ENCODE data around the gene NFATC3. TPM values are rescaled to one million over a fixed set of nuclear protein-coding genes. Genes with fewer than 3 reads are reported as not detected.

Gene NFATC3
- total and polyA plus RNA-seq, 2 of the 8 experiments (the other 6 are each of a cell fraction or from before 2014, with no cell fraction given): 17.6 to 34.5 TPM

DNA sequence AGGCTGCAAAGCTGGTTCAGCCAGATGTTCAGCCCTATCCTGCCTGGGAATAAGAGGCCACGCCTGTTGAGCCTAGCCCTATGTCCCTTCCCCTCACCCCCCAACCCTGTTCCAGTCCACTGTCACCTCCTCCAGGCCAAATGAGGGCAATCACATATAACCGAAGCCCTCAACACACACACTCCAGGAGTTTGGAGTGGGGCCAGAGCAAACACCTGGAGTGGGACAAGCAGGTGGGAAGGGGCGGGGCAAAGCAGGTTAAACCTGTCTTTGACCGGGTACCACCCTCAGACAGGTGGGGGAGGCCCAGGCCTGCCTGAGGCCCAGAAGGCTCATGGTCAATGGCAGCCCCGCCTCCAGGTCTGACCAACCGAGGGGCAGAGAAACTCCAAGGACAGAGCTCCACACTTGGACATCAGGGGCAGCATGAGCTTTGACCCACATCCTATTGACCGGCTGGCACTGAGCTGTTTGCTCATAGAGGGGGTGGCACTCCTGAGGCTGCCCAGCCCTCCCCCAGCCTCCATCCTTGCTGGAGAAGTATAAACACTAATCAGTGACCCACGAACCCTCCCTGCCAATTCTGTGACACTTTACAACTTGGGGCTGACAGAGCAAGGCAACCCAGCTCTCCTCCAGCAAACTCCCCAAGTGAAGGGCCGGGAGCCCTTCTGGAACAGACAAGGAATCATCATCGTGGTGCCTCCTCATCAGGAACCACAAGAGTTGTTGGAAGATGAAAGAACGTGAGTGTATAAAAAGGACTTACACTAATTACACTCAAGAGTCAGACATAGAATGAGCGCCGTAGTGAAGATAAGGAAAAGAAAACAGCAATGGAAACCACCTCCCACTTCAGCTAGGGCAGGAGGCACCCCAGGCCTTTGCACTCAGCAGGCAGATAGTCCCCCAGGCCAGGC, 149.3 kb downstream of the NFATC3 start (continued):
- TF ChIP-seq EP300 (IDR thresholded peaks at IDR 0.05; ENCODE audit: borderline replicate concordance in 1 of 2, low read depth in 2 of 2, low read length in 2 of 2) (no peak), TAF7 (optimal IDR thresholded peaks at IDR 0.05; ENCODE audit: borderline replicate concordance, low read depth, low read length) (no peak), GTF2F1 (IDR thresholded peaks at IDR 0.05; ENCODE audit: borderline replicate concordance, low read depth, low read length) (no peak), HDAC2 (IDR thresholded peaks at IDR 0.05; ENCODE audit: borderline replicate concordance in 1 of 2, low read depth in 2 of 2, low read length in 2 of 2) (no peak), CBX8 (IDR thresholded peaks at IDR 0.05; ENCODE audit: borderline replicate concordance, low read depth, low read length) (no peak), SIRT6 (IDR thresholded peaks at IDR 0.05; ENCODE audit: low read length) (no peak), JUND (IDR thresholded peaks at IDR 0.05; ENCODE audit: low read length) (no peak), SRF (IDR thresholded peaks at IDR 0.05; ENCODE audit: low read depth, low read length) (no peak)
- TF ChIP-seq, protein P1, sequence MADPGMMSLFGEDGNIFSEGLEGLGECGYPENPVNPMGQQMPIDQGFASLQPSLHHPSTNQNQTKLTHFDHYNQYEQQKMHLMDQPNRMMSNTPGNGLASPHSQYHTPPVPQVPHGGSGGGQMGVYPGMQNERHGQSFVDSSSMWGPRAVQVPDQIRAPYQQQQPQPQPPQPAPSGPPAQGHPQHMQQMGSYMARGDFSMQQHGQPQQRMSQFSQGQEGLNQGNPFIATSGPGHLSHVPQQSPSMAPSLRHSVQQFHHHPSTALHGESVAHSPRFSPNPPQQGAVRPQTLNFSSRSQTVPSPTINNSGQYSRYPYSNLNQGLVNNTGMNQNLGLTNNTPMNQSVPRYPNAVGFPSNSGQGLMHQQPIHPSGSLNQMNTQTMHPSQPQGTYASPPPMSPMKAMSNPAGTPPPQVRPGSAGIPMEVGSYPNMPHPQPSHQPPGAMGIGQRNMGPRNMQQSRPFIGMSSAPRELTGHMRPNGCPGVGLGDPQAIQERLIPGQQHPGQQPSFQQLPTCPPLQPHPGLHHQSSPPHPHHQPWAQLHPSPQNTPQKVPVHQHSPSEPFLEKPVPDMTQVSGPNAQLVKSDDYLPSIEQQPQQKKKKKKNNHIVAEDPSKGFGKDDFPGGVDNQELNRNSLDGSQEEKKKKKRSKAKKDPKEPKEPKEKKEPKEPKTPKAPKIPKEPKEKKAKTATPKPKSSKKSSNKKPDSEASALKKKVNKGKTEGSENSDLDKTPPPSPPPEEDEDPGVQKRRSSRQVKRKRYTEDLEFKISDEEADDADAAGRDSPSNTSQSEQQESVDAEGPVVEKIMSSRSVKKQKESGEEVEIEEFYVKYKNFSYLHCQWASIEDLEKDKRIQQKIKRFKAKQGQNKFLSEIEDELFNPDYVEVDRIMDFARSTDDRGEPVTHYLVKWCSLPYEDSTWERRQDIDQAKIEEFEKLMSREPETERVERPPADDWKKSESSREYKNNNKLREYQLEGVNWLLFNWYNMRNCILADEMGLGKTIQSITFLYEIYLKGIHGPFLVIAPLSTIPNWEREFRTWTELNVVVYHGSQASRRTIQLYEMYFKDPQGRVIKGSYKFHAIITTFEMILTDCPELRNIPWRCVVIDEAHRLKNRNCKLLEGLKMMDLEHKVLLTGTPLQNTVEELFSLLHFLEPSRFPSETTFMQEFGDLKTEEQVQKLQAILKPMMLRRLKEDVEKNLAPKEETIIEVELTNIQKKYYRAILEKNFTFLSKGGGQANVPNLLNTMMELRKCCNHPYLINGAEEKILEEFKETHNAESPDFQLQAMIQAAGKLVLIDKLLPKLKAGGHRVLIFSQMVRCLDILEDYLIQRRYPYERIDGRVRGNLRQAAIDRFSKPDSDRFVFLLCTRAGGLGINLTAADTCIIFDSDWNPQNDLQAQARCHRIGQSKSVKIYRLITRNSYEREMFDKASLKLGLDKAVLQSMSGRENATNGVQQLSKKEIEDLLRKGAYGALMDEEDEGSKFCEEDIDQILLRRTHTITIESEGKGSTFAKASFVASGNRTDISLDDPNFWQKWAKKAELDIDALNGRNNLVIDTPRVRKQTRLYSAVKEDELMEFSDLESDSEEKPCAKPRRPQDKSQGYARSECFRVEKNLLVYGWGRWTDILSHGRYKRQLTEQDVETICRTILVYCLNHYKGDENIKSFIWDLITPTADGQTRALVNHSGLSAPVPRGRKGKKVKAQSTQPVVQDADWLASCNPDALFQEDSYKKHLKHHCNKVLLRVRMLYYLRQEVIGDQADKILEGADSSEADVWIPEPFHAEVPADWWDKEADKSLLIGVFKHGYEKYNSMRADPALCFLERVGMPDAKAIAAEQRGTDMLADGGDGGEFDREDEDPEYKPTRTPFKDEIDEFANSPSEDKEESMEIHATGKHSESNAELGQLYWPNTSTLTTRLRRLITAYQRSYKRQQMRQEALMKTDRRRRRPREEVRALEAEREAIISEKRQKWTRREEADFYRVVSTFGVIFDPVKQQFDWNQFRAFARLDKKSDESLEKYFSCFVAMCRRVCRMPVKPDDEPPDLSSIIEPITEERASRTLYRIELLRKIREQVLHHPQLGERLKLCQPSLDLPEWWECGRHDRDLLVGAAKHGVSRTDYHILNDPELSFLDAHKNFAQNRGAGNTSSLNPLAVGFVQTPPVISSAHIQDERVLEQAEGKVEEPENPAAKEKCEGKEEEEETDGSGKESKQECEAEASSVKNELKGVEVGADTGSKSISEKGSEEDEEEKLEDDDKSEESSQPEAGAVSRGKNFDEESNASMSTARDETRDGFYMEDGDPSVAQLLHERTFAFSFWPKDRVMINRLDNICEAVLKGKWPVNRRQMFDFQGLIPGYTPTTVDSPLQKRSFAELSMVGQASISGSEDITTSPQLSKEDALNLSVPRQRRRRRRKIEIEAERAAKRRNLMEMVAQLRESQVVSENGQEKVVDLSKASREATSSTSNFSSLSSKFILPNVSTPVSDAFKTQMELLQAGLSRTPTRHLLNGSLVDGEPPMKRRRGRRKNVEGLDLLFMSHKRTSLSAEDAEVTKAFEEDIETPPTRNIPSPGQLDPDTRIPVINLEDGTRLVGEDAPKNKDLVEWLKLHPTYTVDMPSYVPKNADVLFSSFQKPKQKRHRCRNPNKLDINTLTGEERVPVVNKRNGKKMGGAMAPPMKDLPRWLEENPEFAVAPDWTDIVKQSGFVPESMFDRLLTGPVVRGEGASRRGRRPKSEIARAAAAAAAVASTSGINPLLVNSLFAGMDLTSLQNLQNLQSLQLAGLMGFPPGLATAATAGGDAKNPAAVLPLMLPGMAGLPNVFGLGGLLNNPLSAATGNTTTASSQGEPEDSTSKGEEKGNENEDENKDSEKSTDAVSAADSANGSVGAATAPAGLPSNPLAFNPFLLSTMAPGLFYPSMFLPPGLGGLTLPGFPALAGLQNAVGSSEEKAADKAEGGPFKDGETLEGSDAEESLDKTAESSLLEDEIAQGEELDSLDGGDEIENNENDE (IDR thresholded peaks at IDR 0.05; ENCODE audit: insufficient replicate concordance, low read length): no peak

Measured in H1 (cell line).